GM19372 (cell line): Measurements from ENCODE around the gene ETFA.

Experiments used
- ATAC-seq: cut with Tn5 transposase; IDR thresholded peaks from one replicate; pipeline ENCODE4 v1.9.1; 2021; ENCODE audit warnings: mild to moderate bottlenecking, low read depth, moderate library complexity; ENCODE audit not compliant: unreplicated experiment

The ETFA gene

DNA sequence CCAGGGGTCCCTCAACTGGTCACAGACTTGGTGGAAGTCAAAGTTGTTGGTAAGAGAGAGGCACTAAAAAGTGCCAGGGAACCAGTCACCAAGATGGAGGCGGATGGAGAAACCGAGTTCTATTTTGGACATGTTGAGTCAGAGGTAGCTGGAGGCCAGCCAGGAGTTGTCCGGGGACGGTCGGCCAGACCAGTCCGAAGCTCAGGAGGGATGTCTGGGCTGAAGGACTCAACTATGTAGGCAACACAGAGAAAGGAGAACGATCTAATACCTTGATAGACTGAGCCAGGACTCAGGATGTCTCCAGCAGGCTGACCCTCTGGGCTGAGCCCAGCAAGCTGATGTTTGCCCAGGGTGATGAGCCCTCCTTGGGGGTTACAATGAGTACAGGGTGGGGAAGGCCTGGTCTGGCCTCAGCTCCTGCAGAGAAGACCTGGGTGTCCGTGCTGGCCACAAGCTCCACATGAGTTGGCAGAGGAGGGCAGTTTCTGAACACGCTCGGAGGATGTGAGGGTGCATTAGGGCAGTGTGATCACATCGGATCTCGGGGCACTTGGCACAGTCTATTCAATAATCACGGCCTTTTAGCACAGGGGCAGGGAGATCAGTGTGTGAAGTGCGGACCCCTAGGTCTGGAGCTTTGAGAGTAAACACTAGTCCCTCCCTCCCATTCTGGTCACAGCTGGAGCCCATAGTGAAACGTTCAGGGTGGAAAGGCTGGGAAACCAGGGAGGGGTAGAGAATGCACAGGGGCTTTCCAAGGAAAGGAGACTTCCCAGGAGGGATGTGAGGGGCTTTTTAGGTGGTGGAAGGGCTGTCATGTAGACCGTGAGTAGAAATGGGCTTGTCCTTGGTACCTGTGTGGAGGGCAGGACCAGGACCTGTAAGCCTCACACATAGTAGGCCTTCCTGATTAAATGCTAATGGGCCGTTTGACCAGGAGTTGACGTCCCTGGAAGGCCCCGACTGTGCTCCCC is 111.9 kb downstream of the ETFA start:
- no peak for ATAC-seq

DNA sequence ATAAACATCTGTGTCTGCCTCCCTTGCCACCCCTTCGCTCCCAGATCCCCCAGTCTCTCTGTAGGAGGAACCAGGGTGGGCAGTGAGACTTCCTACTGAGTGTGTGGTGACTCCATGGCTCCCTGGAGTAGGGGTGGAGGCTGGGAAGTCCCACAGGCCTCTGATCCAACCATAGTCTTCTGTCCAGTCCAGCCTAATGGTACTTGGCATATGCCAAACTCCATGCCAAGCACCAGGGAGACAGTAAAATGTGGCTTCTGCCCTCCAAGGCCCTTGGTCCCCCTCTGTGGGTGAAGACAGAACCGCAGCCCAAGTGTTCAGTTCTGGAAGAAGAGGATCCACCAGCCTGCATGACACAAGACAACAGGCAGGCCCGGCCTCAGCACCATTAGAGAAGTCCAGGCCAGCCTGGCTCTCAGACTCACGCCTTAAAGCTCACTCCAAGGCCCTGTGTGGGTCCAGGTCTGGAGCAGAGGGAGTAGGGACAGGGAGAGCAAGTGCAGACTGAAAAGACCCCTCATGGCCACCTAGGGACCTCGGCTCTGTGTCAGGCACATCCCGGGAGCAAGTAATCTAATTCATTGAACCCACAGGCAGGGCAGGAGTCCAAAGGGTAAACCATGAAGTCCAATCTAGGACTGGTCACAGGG is 112.7 kb downstream of the ETFA start:
- ATAC-seq = no peak

DNA sequence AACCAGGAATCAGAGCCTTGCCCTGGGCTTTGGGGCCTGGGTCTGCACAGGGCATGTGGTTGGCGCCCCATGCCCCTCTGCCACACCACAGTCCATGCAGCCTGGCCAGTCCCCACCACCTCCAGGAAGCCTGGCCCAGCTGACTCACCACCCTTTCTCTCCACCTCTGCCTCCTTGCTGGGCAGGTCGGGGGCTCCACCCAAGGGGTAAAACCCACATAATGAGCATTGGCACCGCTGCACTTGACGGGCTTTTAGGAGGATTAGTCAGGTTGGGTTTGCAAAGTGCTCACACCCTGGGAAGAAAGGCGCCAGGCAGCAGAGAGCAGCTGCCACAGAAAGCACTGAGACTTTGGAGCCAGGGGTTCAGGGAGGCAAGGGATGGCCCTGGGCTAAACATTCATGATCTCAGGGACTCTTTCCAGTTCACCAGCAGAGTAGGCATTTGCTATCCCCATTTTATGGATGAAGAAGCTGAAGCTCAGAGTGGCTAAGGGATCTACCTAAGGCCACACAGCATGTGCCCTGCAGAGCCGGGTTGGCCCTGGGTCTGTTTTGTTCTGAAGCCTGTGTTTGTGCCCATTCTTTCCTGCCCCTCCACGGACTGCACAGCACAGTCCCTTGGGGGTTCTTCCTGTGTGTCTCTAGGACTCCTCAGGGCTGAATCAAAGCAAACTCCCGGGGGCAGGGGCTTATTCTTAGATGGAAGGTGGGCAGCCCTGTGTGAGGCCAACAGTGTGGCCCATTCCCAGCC is 113.4 kb downstream of the ETFA start:
- ATAC-seq = no peak

DNA sequence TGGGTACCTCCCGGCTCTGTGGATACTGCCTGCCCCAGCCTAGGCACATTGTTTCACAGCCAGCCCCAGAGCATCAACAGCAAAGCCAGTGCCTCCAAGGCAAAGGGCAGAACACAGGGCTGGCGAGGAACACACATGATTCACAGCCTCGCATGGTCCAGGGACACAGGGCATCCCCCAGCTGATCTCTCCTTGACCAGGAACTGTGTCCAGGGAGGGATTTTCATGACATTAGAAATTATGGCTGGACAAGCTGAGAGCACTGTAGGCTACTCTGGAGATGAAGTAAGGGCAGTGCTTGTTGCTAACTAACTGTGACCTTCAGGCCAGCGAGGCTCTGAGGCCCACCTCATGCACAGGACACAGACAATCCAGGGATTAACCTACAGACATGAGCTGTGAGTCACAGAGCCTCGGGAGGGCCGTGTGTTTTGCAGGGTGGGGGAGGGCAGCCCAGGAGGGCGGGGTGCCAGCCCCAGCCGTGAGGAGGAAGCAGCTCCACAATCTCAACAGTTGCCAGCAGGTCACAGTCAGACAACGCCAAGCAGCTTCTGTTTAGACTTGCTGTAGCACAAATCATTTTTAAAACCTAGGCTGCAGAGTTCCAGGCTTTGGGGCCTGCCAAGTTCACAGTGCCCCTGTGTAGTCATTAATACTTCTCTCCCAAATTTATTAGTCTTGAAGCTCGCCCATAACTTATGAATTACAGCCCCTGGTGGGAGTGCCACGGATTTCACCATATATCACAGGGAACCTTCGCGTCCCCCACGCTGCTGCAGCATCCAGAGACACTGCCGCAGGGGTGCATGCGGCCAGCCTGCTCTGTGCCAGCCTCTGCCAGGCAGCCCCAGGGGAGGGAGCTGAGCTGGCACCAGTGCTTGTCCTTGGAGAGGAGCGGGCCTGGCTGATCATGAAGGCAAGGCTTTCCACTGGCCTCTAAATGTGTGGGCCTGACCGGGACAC is 114.7 kb downstream of the ETFA start:
- no peak for ATAC-seq

DNA sequence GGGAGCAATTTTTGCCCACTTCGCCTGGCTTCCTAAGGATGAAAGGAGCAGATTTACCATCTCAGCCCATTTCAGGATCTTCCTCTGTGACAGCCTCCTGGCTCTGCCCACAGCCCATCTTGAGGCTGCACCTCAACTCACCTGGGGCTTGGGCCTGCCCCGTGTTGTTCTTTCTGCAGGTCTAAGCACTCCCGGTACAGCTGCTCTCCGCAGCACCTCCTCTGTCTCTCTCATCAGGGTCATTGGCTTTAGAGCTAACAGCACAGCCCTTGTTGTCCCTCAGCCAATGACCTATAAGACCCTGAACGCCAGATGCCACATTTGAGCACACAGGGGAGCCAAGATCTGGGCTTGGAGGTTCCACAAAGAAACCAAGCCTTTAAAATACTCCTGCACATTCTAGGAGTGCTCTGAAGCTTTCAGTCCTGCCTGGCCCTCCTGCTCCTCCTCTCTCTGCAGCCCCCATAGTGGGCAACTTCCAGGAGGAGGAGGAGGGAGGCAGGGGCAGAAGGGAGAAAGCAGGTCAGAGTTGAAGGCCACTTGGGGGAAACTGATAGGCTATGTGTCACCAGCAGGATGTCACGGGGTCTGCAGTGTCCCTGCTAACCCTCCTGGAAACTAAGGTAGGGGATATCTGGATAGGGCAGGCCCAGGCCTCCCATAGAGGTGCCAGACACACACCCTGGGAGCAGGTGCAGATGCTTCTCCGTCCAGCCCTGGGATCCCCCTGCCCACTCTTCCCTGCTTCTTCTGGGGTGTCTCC is 115.6 kb downstream of the ETFA start:
- no peak for ATAC-seq

DNA sequence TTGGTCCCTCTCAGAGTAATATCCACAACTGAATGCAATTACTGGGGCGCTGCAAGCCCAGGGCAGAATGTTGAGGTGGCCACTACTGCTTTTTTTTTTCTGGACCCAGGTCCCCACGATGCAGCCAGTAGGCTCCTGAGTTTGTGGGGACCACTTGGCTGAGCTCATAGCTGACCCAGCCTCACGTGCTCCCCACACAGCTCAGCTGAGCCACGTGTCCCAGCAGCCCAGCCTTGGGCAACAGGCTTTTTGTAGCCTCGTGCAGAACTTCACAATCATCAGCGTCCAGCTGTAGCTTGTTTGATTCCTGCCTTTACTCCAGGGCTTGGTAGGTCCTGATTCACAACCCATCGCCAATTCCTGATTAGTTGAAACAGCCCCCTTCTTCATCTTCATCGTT is 117.3 kb downstream of the ETFA start:
- no peak for ATAC-seq

DNA sequence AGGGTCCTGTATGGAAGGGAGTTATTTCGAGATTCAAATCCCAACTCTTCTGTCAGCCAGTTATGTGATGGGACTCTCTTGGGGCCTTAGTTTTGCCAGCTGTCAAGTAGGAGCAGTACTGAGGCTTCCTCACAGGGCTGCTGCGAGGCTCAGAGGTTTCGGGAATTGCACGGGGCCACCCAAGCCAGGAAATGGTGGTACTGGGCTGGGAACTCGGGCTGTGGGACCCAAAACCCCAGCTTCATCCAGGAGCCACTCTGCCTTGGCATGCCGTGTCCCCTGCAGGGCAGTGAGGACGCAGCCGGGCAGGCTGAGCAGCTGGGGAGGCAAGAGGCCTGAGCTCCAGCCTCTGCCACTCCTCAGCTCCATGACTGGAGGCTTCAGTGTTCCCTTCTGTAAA is 118.6 kb downstream of the ETFA start:
- no peak for ATAC-seq

DNA sequence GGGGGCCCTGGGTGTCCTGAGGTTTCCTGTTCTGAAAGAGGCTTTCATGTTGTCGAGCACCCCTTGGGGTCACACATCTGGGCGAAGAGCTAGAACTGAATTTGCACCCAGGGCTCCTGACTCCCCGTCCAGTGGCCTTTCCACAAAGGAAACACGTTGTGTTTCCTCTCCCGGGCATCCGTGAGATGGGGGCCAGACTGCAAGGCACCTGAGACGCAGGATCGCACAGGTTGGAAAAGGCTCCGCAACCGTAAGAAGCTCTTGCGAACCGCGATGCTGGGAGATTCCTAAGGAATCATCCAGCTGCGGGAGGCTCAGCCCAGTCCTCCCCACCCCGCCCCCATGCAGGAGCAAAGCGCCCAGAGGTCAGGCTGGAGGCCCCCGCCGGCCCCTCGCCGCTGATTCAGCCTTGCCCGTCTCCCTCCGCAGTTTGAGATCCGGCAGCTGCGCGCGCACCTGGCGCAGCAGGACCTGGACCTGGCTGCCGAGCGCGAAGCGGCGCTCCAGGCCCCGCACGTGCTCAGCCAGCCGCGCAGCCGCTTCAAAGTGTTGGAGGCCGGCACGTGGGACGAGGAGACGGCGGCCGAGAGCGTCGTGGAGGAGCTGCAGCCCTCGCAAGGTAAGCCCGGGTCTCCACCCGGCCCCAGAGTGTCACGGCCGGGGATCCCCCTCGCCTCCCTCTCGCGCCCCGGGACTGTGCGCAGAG is 119.6 kb downstream of the ETFA start:
- ATAC-seq = no peak

DNA sequence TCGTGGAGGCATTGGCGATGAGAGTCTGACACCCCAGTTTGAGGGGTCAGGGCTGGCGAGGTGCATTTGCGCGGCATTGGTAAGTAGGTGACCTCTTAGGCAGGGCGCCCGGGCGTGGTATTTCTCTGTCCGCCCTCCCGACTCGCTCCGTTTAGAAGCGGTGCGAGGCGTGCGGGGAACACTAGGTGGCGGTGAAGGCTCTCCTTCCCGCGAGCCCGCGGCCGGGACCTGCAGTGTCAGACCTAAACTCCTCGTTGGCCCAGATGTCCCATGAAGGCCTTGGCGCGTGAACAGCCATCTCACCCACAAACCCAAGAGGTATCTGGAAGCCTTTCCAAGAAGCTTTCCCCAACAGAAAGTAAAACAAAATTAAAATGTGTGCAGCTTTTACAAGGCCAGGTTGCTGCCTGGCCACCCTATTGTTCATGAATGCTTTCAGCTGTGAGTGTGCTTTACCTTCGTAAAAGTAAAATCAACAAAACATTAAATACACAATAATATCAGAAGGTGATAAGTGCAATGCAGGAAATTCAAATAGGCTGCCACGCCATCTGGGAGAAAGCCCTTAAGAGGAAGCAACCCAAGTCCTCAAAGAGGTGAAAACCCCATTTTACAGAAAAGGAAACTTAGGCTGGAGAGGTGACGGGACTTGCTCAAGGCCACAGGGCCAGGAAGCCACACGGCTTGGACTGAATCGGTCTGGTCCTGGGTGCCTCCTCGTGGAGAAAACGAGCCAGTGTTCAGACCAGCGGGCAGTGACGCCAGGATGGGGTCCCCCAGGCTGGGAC is 120.3 kb downstream of the ETFA start:
- peak; percentile 78 for ATAC-seq

DNA sequence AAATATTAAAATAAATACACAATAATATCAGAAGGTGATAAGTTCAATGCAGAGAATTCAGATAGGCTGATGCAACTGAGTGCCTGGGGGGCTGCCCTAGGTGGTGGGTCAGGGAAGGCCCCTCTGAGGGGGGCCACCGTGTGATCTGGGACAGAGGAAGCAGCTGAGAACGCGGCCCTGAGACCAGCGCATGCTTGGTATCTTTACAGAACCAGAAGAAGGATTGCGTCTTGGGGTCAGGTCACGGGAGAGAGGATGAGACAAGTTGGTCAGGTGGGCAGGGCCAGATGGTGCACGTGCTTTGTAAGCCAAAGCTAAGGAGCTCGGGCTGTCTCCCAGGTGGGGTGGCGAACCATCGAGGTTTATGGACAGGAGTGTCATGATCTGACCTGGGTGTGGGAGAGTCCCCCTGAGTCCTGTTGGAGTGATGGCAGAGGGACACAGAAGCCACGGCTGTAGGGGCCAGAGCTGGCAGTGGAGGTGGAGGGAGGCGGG is 121.2 kb downstream of the ETFA start:
- no peak for ATAC-seq

DNA sequence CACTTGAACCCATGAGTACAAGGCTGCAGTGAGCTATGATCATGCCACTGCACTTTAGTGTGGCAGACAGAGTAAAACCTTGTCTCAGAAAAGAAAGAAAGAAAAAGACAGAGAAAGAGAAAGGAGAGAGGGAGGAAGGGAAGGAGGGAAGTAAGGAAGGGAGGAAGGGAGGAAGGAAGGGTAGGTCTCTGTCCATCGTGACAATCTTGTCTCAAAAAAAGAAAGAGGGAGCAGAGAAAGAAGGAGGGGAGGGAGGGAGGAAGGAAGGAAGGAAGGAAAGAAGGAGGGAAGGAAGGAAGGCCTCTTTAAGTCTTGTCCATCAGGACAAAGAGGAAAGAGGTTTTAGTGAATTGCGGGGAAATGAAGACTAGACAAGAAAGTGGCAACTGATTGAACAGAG is 122.2 kb downstream of the ETFA start:
- ATAC-seq = no peak

DNA sequence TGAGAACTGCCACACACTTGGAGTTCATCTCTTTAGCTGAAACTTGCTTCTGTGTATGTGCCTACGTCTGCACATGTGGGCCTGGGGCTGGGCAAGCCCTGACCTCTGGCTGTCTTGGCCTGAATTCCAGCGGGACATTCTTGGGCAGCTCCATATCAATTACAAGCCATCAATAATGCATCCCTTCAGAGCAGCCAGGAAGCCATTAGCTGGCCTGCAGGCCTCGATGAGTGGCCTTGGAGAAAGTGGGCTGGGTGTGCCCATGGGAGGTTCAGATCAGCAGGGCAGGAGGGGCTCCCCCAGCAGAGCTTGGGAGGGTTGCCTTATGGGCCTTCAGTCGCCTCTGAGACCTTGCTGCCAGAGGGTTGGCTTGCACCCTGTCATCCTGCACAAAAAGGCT is 124.1 kb downstream of the ETFA start:
- ATAC-seq = no peak

DNA sequence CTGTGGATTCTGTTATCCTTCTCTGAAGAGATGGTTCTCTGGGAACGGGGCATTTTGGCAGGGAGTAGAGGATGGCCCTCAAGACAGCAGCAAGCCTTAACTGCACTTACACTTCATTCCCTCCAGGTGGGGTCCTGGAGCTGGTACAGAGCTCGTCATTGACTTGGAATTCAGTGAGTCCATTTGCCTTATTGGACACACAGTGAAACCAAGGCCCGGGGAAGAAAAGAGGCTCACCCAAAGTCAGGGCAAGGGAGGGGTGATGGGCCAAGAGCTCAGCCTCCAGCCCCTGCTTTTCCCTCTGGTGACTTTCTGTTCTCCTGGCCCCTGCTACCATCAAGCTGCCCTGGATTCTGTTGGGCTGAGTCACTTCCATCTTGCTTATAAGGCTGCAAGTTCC is 125.6 kb downstream of the ETFA start:
- no peak for ATAC-seq

DNA sequence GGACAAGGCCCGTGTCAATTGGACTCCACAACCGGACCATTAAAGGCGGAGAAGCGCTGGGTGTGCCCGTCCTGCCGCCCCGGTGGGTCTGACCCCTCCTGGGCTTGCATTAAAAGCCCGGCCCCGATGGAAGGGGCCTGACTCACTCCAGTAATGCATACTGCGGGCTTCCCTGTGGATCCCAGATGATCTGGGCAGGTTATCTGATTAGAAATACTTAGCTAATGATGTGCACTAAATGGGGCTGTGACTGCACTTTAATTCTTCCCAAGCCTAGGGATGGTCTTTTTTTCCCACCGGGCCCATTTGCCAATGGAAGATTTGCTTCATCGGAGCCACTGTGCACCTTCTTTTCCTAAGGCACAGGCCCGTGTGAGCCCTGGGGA is 126.6 kb downstream of the ETFA start:
- no peak for ATAC-seq

DNA sequence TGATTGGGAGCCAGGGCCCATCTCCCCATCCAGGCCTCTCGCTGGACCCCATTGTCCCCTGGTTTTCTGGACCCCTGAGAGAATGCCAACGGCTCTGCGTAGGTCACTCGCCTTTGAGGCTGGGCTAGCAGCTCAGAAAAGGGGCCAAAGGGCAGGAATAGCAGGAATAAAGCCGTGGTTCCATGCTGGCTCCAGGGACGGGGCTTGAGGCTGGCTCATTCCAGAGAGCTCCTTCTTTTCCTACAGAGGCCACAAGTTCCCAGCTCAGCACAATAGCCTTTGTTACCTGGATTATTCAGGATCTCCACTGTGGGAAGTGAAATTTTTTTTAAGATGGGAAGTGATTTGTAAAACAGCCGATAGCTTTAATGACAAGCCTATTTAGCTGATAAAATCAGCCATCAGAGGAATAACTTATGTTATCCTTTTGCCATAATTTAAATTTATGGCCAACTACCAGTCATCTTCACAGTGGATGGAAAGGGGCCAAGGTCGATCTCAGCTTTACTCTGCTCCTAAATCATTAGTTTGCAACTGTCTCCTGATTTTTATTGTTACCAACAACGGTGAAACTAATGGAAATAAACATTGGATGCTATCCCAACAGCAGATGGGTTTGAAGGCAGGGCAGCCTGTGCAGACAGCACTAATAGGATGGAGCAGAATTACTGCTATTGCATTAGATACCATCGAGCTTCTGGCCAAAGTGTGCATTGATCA is 127.2 kb downstream of the ETFA start:
- no peak for ATAC-seq

DNA sequence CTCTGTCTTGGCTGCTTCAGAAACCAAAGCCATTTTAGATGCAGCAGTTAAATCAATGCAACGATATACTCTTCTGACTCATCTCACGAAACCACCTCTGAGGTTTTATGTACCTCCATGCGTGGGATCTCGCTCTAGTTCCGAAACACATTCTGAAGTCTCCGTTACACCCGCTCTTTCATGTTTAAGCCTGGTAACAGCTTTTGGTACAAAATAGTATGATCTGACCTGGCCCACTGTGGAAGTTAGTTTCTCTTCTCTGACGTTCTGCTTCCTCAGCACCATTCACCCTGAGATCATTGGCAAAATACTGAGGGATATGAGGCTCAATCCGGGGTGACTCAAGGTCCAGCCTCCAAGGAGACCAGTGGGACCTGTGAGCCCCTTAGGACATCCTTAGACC is 129.6 kb downstream of the ETFA start:
- peak; percentile 71 for ATAC-seq

DNA sequence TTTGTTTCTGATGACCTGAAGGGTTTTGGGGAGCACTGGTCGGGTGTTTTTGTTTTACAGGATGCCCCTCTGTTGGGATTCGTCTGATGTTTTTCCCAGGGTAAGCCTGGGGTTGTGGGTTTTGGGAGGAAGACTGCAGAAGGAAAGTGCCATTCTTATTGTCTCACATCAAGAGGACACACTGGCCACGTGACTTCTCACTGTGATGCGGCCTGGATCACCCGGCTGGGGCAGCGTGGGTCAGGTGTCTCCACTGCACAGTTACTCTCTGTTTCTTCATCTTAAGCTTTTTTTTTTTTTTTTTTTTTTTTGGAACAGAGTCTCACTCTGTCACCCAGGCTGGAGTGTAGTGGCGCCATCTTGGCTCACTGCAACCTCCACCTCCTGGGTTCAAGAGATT is 130.9 kb downstream of the ETFA start:
- ATAC-seq = no peak
